Measurements from ENCODE around the gene ATG101. TPM values are rescaled to one million over a fixed set of nuclear protein-coding genes. Genes with fewer than 3 reads are reported as not detected.

The ATG101 gene
- total and polyA plus RNA-seq, 2 of the 13 experiments (the other 11 are each of a cell fraction or from before 2014, with no cell fraction given): 58.2 to 67.7 TPM

DNA sequence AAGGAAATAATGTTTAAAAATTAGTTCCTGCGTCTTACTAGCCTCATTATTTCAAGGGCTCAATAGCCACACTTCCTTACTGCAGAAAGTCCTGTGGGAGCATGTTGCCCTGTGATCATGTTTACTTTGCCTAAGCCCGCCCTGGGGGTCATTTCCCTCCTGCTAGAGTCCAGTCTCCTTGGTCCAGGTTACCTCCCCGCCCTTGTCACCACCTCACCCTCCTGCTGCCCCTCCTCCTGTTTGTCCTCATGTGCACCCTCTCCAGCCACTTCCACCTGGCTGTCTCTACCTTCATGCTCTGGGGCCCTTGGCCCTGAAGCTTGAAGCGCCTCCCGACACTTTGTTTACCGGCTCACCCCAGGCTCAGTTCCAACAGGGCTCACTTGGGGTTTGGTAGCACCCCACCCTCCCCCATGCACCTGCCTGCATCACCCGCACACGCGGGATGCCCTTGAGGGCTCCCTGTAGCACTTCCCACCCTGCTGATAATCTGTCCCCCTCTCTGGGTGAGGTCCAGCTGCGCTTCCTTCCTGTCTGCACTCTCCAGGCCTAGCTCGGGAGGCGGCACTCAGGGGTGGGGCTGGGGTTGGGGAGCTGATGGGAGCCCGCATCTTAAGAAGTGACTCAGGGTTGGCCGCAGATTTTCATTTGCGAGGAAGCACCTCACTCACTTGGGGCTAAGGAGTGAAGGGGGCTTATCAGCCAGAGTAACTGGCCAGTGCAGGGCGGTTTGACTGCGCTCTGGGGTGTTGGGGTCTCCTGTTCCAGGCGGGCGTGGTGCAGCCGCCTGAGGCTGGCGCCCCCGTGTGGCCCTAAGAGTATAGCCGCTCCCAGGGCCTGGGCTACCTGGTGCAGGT lies 49.8 kb downstream of the ATG101 start (continued):
- no peak for TF ChIP-seq ZNF800 (CRISPR knock-in tag; IDR thresholded peaks at IDR 0.05)
- peak; percentile 62; the same call in 1 of the 2 replicates for TF ChIP-seq TFAP4 (IDR thresholded peaks at IDR 0.05; ENCODE audit: borderline replicate concordance, low read depth)
- TF ChIP-seq GPN1 (CRISPR knock-in tag; IDR thresholded peaks at IDR 0.05; ENCODE audit: borderline replicate concordance): no peak
- no peak for TF ChIP-seq NR1H2 (CRISPR knock-in tag; IDR thresholded peaks at IDR 0.05; ENCODE audit: borderline replicate concordance, low read depth)
- TF ChIP-seq, protein P1, sequence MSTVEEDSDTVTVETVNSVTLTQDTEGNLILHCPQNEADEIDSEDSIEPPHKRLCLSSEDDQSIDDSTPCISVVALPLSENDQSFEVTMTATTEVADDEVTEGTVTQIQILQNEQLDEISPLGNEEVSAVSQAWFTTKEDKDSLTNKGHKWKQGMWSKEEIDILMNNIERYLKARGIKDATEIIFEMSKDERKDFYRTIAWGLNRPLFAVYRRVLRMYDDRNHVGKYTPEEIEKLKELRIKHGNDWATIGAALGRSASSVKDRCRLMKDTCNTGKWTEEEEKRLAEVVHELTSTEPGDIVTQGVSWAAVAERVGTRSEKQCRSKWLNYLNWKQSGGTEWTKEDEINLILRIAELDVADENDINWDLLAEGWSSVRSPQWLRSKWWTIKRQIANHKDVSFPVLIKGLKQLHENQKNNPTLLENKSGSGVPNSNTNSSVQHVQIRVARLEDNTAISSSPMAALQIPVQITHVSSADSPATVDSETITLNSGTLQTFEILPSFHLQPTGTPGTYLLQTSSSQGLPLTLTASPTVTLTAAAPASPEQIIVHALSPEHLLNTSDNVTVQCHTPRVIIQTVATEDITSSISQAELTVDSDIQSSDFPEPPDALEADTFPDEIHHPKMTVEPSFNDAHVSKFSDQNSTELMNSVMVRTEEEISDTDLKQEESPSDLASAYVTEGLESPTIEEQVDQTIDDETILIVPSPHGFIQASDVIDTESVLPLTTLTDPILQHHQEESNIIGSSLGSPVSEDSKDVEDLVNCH (CRISPR knock-in tag; IDR thresholded peaks at IDR 0.05): no peak
- peak; percentile 37; the same call in 1 of the 2 replicates for TF ChIP-seq NR2C2 (CRISPR knock-in tag; IDR thresholded peaks at IDR 0.05; ENCODE audit: borderline replicate concordance)
- peak; percentile 25; the same call in 1 of the 2 replicates for TF ChIP-seq SIX1 (CRISPR knock-in tag; IDR thresholded peaks at IDR 0.05; ENCODE audit: borderline replicate concordance)
- no peak for TF ChIP-seq ZNF556 (CRISPR knock-in tag; IDR thresholded peaks at IDR 0.05; ENCODE audit: borderline replicate concordance)
- TF ChIP-seq RFX5 (IDR thresholded peaks at IDR 0.05; ENCODE audit: low read depth, low read length): no peak
- TF ChIP-seq YEATS2 (CRISPR knock-in tag; IDR thresholded peaks at IDR 0.05; ENCODE audit: borderline replicate concordance): no peak
- TF ChIP-seq ZNF326 (CRISPR knock-in tag; IDR thresholded peaks at IDR 0.05; ENCODE audit: borderline replicate concordance): no peak
- no peak for TF ChIP-seq ATF3 (CRISPR knock-in tag; IDR thresholded peaks at IDR 0.05)
- no peak for TF ChIP-seq ZNF432 (CRISPR knock-in tag; IDR thresholded peaks at IDR 0.05; ENCODE audit: borderline replicate concordance)
- no peak for TF ChIP-seq LCORL (IDR thresholded peaks at IDR 0.05)
- peak; percentile 69; the same call in 1 of the 2 replicates for TF ChIP-seq LCORL (CRISPR knock-in tag; IDR thresholded peaks at IDR 0.05)
- TF ChIP-seq FOXP1 (IDR thresholded peaks at IDR 0.05): no peak
- TF ChIP-seq FOXP1 (CRISPR knock-in tag; IDR thresholded peaks at IDR 0.05): peak; percentile 70
- TF ChIP-seq YY1 (IDR thresholded peaks at IDR 0.05; ENCODE audit: insufficient read depth, insufficient replicate concordance, low read depth, low read length): peak; percentile 21
- peak; percentile 37; the same call in 1 of the 2 replicates for TF ChIP-seq ZNF574 (CRISPR knock-in tag; IDR thresholded peaks at IDR 0.05)
- no peak for TF ChIP-seq ZBTB1 (CRISPR knock-in tag; IDR thresholded peaks at IDR 0.05; ENCODE audit: borderline replicate concordance)
- 0 out of 2 replicates have a peak, but pooled peaks have one; percentile 36 for TF ChIP-seq ZNF792 (CRISPR knock-in tag; IDR thresholded peaks at IDR 0.05)
- TF ChIP-seq ZFP41 (CRISPR knock-in tag; IDR thresholded peaks at IDR 0.05; ENCODE audit: borderline replicate concordance): no peak

All from HepG2 (cell line).